ENCODE data around the gene SH3PXD2A. TPM values are rescaled to one million over a fixed set of nuclear protein-coding genes. Genes with fewer than 3 reads are reported as not detected.
A peak's percentile ranks its signal among the peaks of the same experiment; 100 is the strongest.

Gene SH3PXD2A
- total and polyA plus RNA-seq, 12 donors, result 6.9 to 44.9 (median 34.4) TPM

DNA sequence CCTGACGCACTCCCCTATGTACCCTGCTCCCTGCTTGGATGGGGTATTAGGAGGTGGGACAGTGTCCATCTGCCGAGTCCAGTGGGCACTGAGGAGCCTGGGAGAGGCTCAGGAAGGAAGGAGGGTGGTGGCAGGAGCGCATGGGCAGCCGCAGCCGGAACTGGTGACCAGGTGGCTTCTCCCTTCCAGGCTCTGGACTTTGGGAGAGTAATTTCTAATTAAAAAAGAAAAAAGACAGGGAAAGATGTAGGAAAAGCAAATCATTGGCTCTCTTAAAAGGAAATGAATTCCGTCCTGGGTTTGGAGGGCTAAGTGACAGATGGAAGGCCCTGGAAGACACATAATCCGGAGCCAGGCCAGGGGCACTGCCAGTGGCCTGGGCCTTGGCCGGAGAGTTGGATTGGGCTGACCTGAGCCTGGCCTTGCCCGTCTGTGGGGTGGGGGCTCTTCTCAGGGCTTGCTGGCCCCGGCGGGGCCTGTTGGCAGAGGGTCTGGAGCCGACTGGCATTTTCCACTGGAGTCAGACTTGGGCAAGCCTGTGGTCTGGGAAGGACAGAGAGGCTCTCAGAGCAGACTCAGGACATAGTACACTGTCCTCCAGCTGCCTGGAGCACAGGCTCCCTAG, 298.9 kb downstream of the SH3PXD2A start:
- Histone ChIP-seq H3K36me3 (no peaks in the 10 kb centered on the region), H3K27me3 (peaks cover 0 to 27% (median 10%) of the 10 kb centered on the region in 7 donors), H3K9me3 (peaks cover 0 to 6% (median 0%) of the 10 kb centered on the region in 11 donors), H3K27ac (no peak overlapping the region), H3K4me1 (peaks cover 0 to 21% (median 9%) of the 10 kb centered on the region in 9 donors), H3K4me3 (no peak overlapping the region)
- TF ChIP-seq, protein P1, sequence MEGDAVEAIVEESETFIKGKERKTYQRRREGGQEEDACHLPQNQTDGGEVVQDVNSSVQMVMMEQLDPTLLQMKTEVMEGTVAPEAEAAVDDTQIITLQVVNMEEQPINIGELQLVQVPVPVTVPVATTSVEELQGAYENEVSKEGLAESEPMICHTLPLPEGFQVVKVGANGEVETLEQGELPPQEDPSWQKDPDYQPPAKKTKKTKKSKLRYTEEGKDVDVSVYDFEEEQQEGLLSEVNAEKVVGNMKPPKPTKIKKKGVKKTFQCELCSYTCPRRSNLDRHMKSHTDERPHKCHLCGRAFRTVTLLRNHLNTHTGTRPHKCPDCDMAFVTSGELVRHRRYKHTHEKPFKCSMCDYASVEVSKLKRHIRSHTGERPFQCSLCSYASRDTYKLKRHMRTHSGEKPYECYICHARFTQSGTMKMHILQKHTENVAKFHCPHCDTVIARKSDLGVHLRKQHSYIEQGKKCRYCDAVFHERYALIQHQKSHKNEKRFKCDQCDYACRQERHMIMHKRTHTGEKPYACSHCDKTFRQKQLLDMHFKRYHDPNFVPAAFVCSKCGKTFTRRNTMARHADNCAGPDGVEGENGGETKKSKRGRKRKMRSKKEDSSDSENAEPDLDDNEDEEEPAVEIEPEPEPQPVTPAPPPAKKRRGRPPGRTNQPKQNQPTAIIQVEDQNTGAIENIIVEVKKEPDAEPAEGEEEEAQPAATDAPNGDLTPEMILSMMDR (IDR thresholded peaks at IDR 0.05), result no peak
- ATAC-seq, result peak in 1 of 8 donors; percentile 8
- DNase-seq, result no peak
- WGBS, 2 donors, result 86 to 90% methylated on average over 12 of the region's 12 CpGs
- intact Hi-C loops (cut with DNase I), result no loop called here

DNA sequence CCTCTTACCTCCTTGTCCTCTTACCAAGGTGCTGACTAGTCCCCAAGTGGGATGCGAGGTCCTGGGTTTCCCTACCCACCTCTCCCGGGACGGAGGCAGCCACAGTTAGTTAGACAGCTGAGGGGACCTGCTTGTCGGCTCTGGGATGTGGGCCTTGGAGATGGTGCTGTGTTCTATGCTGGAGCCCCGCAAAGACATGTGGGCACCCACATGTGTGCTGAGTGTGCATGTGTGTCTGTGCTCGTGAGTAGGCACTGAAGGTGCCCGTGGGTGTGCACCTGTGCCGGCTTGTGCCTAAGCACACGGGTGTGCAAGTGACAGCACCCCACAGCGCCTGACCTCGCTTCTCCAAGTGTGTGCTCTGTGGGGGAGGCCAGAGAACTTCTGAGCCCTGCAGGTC, 299.7 kb downstream of the SH3PXD2A start:
- TF ChIP-seq, protein P1 (IDR thresholded peaks at IDR 0.05), result no peak
- DNase-seq (no peak), ATAC-seq (no peak)
- H3K27me3 ChIP-seq, result peaks cover 0 to 27% (median 9%) of the 10 kb centered on the region in 7 donors
- peak overlapping the region in 7 of 10 donors; percentile 40 to 56 (median 49) for H3K4me3 ChIP-seq
- peaks cover 0 to 21% (median 9%) of the 10 kb centered on the region in 9 donors for H3K4me1 ChIP-seq
- no peaks in the 10 kb centered on the region for H3K36me3 ChIP-seq
- peaks cover 0 to under 1% (median 0%) of the 10 kb centered on the region in 11 donors for H3K9me3 ChIP-seq
- WGBS, 2 donors, result 73 to 74% methylated on average over 11 of the region's 11 CpGs
- intact Hi-C loops (cut with DNase I), result no loop called here
- no peak overlapping the region for H3K27ac ChIP-seq

DNA sequence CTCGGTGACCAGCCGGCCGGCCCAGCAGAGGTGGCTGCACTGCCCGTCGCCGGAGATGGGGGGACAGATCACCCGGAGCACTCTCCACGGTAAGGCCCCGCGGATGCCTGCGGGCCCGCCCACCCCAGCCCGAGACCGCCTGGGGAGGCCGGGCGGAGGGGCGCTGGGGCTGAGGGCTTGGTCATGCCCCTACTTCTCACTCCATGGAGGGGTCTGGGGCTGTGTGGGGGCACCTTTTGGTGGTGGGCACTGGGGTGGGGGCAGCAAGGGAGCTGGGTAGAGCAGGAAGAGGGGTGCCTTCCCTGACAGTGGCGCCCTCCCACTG, 300.1 kb downstream of the SH3PXD2A start:
- Histone ChIP-seq H3K36me3 (no peaks in the 10 kb centered on the region), H3K9me3 (no peaks in the 10 kb centered on the region), H3K27me3 (peaks cover 0 to 27% (median 9%) of the 10 kb centered on the region in 7 donors), H3K4me3 (peak overlapping the region in 9 of 10 donors; percentile 25 to 56 (median 49)), H3K27ac (no peak overlapping the region), H3K4me1 (peaks cover 0 to 21% (median 9%) of the 10 kb centered on the region in 9 donors)
- TF ChIP-seq, protein P1 (IDR thresholded peaks at IDR 0.05), result no peak
- 6 to 7% methylated on average over 15 to 18 of the region's 18 CpGs for WGBS, 2 donors
- intact Hi-C loops (cut with DNase I), result no loop called here
- ATAC-seq (peak in 4 of 8 donors; percentile 2 to 33 (median 8)), DNase-seq (no peak)

DNA sequence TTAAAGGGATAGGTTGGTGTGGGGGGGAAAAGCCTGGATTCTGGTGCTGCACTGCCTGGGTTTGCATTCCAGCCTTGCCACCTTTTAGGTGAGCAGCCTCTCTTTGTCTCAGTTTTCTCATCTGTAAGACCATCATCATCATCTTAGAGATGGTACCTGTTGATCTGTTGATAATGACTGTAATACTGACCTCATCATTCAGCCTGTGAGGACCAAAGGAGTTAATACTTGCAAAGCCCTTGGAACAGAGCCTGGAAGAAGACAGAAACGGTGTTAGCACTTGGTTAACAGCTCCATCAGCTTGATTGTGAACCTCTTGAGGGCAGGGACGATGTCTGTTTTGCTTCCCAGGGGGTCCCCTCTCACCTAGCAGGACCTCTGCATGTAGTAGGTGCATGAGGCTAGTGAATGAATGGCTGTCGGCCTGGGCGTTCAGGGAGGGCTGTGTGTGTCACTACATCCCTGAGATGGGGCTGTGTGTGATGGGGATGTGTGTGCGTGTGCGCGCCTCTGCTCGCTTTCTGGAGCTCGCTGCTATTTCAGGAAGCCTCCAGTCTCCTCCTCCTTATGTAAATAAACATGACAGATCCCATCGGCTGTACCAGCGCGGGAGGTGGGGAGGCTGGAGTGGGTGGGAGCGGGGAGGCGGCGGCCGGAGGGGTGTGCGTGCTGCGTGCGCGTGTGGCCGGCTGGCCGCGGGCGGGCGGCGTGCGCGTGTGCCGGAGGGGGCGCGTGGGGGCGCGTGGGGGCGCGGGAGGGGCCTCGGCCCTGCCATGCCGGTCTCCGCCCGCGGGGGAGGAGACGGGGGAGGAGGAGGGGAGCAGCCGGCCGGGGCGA, 300.7 kb downstream of the SH3PXD2A start:
- peak overlapping the region in 9 of 10 donors; percentile 25 to 56 (median 49) for H3K4me3 ChIP-seq
- DNase-seq, result peak; percentile 33 to 41

More for the DNA sequence above, 300.7 kb downstream of the SH3PXD2A start:
- peaks cover 0 to 27% (median 9%) of the 10 kb centered on the region in 7 donors for H3K27me3 ChIP-seq
- intact Hi-C loops (cut with DNase I), result loop anchor here in 1 of 10 donors (5.0 kb wide), 1 partner anchor 48 kb away; no protein-coding TSS in a partner anchor
- no peaks in the 10 kb centered on the region for H3K9me3 ChIP-seq
- H3K4me1 ChIP-seq, result peaks cover 0 to 21% (median 9%) of the 10 kb centered on the region in 9 donors
- 2 to 3% methylated on average over 20 to 44 of the region's 44 CpGs for WGBS, 2 donors
- ATAC-seq, result peak; percentile 47 to 79 (median 68)
- no peak overlapping the region for H3K27ac ChIP-seq
- H3K36me3 ChIP-seq, result no peaks in the 10 kb centered on the region
- TF ChIP-seq, protein P1 (IDR thresholded peaks at IDR 0.05), result no peak

Measured in heart right ventricle (tissue), 16 donors.